ENCODE measurements around the gene CACNA2D1.
A peak's percentile ranks its signal among the peaks of the same experiment; 100 is the strongest.

The CACNA2D1 gene

DNA sequence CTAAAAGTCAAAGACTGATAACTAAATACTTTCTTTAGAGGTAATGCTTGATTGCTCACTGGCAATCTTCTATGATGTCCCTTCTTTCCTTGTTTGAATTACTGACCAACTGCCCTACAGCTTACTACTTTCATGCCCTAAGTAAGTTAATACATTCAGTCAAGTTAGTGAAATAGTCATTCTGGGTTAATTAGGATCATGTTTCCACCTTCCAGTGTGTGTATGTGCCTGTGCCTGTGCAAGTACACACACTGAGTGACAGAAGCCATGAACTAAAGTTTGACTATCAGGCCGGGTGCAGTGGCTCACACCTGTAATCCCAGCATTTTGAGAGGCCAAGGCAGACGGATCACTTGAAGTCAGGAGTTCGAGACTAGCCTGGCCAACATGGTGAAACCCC, 187.9 kb downstream of the CACNA2D1 start:
- TF ChIP-seq, protein P1, sequence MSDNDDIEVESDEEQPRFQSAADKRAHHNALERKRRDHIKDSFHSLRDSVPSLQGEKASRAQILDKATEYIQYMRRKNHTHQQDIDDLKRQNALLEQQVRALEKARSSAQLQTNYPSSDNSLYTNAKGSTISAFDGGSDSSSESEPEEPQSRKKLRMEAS (IDR thresholded peaks at IDR 0.05): no peak
- no peak for TF ChIP-seq YY1 (IDR thresholded peaks at IDR 0.05; ENCODE audit: low read depth)
- TF ChIP-seq, protein P2, sequence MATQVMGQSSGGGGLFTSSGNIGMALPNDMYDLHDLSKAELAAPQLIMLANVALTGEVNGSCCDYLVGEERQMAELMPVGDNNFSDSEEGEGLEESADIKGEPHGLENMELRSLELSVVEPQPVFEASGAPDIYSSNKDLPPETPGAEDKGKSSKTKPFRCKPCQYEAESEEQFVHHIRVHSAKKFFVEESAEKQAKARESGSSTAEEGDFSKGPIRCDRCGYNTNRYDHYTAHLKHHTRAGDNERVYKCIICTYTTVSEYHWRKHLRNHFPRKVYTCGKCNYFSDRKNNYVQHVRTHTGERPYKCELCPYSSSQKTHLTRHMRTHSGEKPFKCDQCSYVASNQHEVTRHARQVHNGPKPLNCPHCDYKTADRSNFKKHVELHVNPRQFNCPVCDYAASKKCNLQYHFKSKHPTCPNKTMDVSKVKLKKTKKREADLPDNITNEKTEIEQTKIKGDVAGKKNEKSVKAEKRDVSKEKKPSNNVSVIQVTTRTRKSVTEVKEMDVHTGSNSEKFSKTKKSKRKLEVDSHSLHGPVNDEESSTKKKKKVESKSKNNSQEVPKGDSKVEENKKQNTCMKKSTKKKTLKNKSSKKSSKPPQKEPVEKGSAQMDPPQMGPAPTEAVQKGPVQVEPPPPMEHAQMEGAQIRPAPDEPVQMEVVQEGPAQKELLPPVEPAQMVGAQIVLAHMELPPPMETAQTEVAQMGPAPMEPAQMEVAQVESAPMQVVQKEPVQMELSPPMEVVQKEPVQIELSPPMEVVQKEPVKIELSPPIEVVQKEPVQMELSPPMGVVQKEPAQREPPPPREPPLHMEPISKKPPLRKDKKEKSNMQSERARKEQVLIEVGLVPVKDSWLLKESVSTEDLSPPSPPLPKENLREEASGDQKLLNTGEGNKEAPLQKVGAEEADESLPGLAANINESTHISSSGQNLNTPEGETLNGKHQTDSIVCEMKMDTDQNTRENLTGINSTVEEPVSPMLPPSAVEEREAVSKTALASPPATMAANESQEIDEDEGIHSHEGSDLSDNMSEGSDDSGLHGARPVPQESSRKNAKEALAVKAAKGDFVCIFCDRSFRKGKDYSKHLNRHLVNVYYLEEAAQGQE (IDR thresholded peaks at IDR 0.05; ENCODE audit: low read depth): no peak
- no peak for TF ChIP-seq TAF1 (IDR thresholded peaks at IDR 0.05; ENCODE audit: low read depth)
- no peak for TF ChIP-seq CREB1 (IDR thresholded peaks at IDR 0.05; ENCODE audit: low read depth)
- no peak for TF ChIP-seq TCF12 (IDR thresholded peaks at IDR 0.05; ENCODE audit: low read depth)
- no peak for TF ChIP-seq TEAD4 (IDR thresholded peaks at IDR 0.05)
- TF ChIP-seq, protein P3, sequence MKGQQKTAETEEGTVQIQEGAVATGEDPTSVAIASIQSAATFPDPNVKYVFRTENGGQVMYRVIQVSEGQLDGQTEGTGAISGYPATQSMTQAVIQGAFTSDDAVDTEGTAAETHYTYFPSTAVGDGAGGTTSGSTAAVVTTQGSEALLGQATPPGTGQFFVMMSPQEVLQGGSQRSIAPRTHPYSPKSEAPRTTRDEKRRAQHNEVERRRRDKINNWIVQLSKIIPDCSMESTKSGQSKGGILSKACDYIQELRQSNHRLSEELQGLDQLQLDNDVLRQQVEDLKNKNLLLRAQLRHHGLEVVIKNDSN (IDR thresholded peaks at IDR 0.05): no peak
- TF ChIP-seq FOXM1 (IDR thresholded peaks at IDR 0.05; ENCODE audit: borderline replicate concordance, low read depth): no peak
- TF ChIP-seq RAD21 (IDR thresholded peaks at IDR 0.05; ENCODE audit: low read depth): no peak
- no peak for TF ChIP-seq EGR1 (IDR thresholded peaks at IDR 0.05)
- TF ChIP-seq NFIC (IDR thresholded peaks at IDR 0.05): no peak
- TF ChIP-seq EP300 (IDR thresholded peaks at IDR 0.05; ENCODE audit: borderline replicate concordance): no peak
- TF ChIP-seq ZBTB7A (IDR thresholded peaks at IDR 0.05; ENCODE audit: low read depth): no peak
- no peak for TF ChIP-seq CEBPB (IDR thresholded peaks at IDR 0.05)

DNA sequence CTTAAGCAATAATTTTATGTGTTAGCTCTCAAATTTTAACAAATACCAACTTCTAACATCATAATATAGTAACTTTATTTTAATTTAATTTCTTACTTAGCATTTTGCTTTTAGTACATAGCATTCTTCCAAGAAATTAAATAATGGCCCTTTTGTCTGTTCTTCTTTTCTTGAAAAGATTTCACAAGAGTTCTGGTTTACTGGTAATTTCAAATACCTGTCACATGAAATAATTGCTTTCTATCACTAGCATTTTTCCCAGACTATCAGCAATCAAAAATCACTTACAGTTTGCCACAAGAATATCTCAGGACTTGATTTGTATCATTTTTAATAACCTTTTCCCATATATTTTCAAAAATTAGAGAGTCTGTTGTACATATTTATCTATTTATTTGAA, 193.0 kb downstream of the CACNA2D1 start:
- TF ChIP-seq TCF12 (IDR thresholded peaks at IDR 0.05; ENCODE audit: low read depth): no peak
- no peak for TF ChIP-seq CEBPB (IDR thresholded peaks at IDR 0.05)
- no peak for TF ChIP-seq TAF1 (IDR thresholded peaks at IDR 0.05; ENCODE audit: low read depth)
- no peak for TF ChIP-seq TEAD4 (IDR thresholded peaks at IDR 0.05)
- TF ChIP-seq EGR1 (IDR thresholded peaks at IDR 0.05): no peak
- TF ChIP-seq, protein P2 (IDR thresholded peaks at IDR 0.05; ENCODE audit: low read depth): no peak
- TF ChIP-seq EP300 (IDR thresholded peaks at IDR 0.05; ENCODE audit: borderline replicate concordance): no peak
- TF ChIP-seq, protein P3 (IDR thresholded peaks at IDR 0.05): no peak
- TF ChIP-seq FOXM1 (IDR thresholded peaks at IDR 0.05; ENCODE audit: borderline replicate concordance, low read depth): no peak
- TF ChIP-seq YY1 (IDR thresholded peaks at IDR 0.05; ENCODE audit: low read depth): no peak
- TF ChIP-seq, protein P1 (IDR thresholded peaks at IDR 0.05): no peak

DNA sequence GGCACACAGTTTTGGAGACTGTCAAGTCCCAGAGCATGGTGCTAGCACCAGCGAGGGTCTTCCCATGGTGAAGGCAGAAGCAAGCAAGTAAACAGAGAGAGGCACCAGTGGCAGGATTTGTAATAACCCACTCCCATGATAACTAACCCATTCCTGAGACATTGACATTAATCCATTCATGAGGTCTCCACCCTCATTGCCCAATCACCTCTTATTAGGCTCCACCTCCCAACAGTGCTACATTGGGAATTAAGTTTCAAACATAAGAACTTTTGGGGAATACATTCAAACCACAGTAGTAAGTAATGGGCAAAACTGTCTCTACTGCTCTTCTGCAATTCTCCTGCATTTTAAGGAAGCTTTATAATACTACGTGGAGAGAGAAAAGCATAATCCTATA, 193.6 kb downstream of the CACNA2D1 start:
- no peak for TF ChIP-seq FOXM1 (IDR thresholded peaks at IDR 0.05; ENCODE audit: borderline replicate concordance, low read depth)
- 0 out of 2 replicates have a peak, but pooled peaks have one; percentile 31 for TF ChIP-seq CEBPB (IDR thresholded peaks at IDR 0.05)

DNA sequence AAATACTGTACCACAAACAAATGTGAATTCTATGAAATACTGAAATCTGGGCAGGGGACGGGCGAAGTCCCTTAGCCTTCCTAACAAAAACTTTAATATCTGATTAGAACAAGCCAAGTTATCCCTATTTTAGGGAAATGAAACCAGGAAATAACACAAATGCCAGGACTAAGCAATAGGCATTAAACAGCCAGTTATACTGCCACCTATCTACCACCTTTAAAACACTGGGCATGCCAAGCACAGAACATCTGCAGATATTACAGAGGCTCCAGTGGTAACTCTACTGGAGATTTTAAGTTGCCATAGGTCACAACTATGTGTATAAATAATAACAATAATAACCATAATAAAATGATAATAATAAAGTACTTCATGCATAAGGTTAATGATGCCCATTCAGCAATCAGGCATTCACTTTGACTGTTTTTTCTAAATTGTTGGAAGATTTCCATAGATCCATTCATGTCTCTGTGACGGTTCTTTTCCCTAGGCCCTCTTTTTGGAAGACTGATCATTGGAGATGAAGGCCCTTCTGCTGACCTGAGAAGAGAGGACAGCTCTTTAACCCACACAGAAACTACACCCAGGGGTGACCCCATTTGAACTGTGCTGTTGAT, 195.7 kb downstream of the CACNA2D1 start:
- TF ChIP-seq RAD21 (IDR thresholded peaks at IDR 0.05; ENCODE audit: low read depth) (0 out of 2 replicates have a peak, but pooled peaks have one; percentile 2), CEBPB (IDR thresholded peaks at IDR 0.05) (no peak)

DNA sequence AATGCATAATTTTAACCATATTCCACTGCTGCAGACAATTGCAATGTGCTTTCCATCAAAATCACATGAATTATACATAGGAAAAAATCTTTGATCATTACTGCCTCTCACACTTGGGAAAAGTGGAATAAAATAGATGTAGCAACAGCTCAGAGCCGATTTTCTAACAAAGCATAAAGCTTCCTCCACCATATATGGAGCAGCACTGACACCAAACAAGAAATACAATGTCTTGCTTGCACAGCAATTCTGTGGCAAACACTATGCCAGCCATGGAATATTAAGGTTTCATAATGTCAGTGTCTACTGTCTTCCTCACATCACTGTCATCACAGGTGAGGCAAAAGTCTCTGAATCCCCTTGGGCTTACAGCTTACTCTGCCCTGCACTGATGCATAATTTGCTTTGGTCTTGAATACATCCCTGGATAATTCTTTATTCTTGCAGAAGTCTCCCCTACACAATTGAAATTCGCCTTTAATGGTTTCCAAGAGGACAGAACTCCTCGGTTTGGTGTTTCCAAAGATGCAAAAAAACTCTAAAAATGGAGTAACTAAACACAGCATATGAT, 198.5 kb downstream of the CACNA2D1 start:
- TF ChIP-seq EGR1 (IDR thresholded peaks at IDR 0.05) (no peak), TAF1 (IDR thresholded peaks at IDR 0.05; ENCODE audit: low read depth) (no peak), ZBTB7A (IDR thresholded peaks at IDR 0.05; ENCODE audit: low read depth) (no peak), CREB1 (IDR thresholded peaks at IDR 0.05; ENCODE audit: low read depth) (no peak), EP300 (IDR thresholded peaks at IDR 0.05; ENCODE audit: borderline replicate concordance) (no peak), NFIC (IDR thresholded peaks at IDR 0.05) (no peak), TEAD4 (IDR thresholded peaks at IDR 0.05) (no peak), CEBPB (IDR thresholded peaks at IDR 0.05) (no peak)
- TF ChIP-seq, protein P2 (IDR thresholded peaks at IDR 0.05; ENCODE audit: low read depth): no peak
- TF ChIP-seq, protein P3 (IDR thresholded peaks at IDR 0.05): no peak
- TF ChIP-seq, protein P1 (IDR thresholded peaks at IDR 0.05): no peak

All from Ishikawa (cell line).